GM12878 (cell line): Measurements from ENCODE around the gene TKTL1. TPM values are rescaled to one million over a fixed set of nuclear protein-coding genes. Genes with fewer than 3 reads are reported as not detected.
"Not testable (repeated sequence)": the region's sequence is repeated elsewhere in the genome, so short reads cannot be mapped to it uniquely, and the experiment has no call there.

Experiments used
- ATAC-seq: fragments of 200-7000 bp; cut with Tn5 transposase; 3 replicates; pipeline ENCODE4 v1.9.1; 2020; ENCODE audit warnings: mild to moderate bottlenecking, moderate library complexity
- BruUV-seq: library from RNA; stranded (reverse); fragments of 400-500 nt; replicated peaks from 2 replicates; lab custom pipeline; 2021; lab: Mats Ljungman, UMichigan
- CTCF ChIA-PET: fragments of 300-600 bp; sonication (Branson Sonifier 250); formaldehyde crosslinking; extraction: SDS; loops from one replicate; lab custom pipeline; 2021; ENCODE audit warnings: inconsistent platforms; lab: Yijun Ruan, JAX
- POLR2A ChIA-PET: fragments of 350-600 bp; formaldehyde crosslinking; extraction: SDS; loops from one replicate; lab custom pipeline; 2021; ENCODE audit warnings: inconsistent platforms; lab: Charles Lee
- RAD21 ChIA-PET: fragments of 300-600 bp; sonication (Branson Sonifier 250); formaldehyde crosslinking; loops from one replicate; lab custom pipeline; 2023; ENCODE audit warnings: antibody characterized with exemption; ENCODE audit not compliant: unreplicated experiment; lab: Charles Lee
- SMC1A ChIA-PET: fragments of 300-600 bp; sonication (Branson Sonifier 250); formaldehyde crosslinking; loops from one replicate; lab custom pipeline; 2023; ENCODE audit not compliant: unreplicated experiment, uncharacterized antibody; lab: Charles Lee
- DNase-seq: peaks from one replicate; pipeline ENCODE4 v3.0.0-alpha.2; 2011; ENCODE audit warnings: low read depth, low spot score
- FAIRE-seq: peaks from 3 replicates; lab custom pipeline; 2011; peaks lifted over from hg19 to GRCh38; lab: Jason Lieb, UNC
- H2AFZ ChIP-seq: 2 replicates; pipeline ENCODE4 v1.6.0; 2011; ENCODE audit warnings: low read depth, low read length, control low read depth; ENCODE audit not compliant: control insufficient read depth
- H3K27ac ChIP-seq: 2 replicates; pipeline ENCODE4 v1.5.1; 2011; ENCODE audit warnings: control low read depth; ENCODE audit not compliant: control insufficient read depth, insufficient read depth
- H3K27me3 ChIP-seq, 2 experiments: replicated peaks in 1 of 2; 2 replicates each; pipeline versions ENCODE4 v1.6.0 to v1.6.1; 2011; ENCODE audit warnings: low read length in 1 of 2; ENCODE audit not compliant: control insufficient read depth in 2 of 2, insufficient read depth in 2 of 2
- H3K36me3 ChIP-seq, 2 experiments: 2 replicates each; pipeline ENCODE4 v1.5.1; 2011; ENCODE audit warnings: low read length in 1 of 2; ENCODE audit not compliant: control insufficient read depth in 2 of 2, insufficient read depth in 2 of 2
- H3K4me1 ChIP-seq: 2 replicates; pipeline ENCODE4 v1.6.1; 2011; ENCODE audit warnings: mild to moderate bottlenecking, low read length, moderate library complexity, mixed read lengths; ENCODE audit not compliant: control insufficient read depth, insufficient read depth
- H3K4me2 ChIP-seq: 2 replicates; pipeline ENCODE4 v1.6.0; 2011; ENCODE audit warnings: control low read depth; ENCODE audit not compliant: control insufficient read depth, insufficient read depth
- H3K4me3 ChIP-seq: fragments of 200-600 bp; sonication (generic); 2 replicates; pipeline ENCODE4 v1.5.1; 2016
- H3K79me2 ChIP-seq: 2 replicates; pipeline ENCODE4 v1.6.0; 2011; ENCODE audit warnings: low read length; ENCODE audit not compliant: control insufficient read depth, insufficient read depth
- H3K9ac ChIP-seq: 2 replicates; pipeline ENCODE4 v1.8.0; 2011; ENCODE audit warnings: low read length, control low read depth, mixed read lengths; ENCODE audit not compliant: control insufficient read depth, insufficient read depth
- H3K9me3 ChIP-seq: replicated peaks from 3 replicates; pipeline ENCODE4 v1.5.1; 2011; ENCODE audit warnings: mild to moderate bottlenecking, low read length; ENCODE audit not compliant: control insufficient read depth, insufficient read depth
- H4K20me1 ChIP-seq: 2 replicates; pipeline ENCODE4 v1.6.0; 2011; ENCODE audit not compliant: control insufficient read depth, insufficient read depth
- ATF2 ChIP-seq: IDR thresholded peaks from 2 replicates; pipeline ENCODE4 v1.6.1; 2012; ENCODE audit warnings: low read length, inconsistent platforms
- NFYB ChIP-seq: IDR thresholded peaks from 2 replicates; pipeline ENCODE4 v1.6.1; 2011; ENCODE audit warnings: low read depth, mild to moderate bottlenecking, low read length, improper control_type of control experiment, moderate library complexity; ENCODE audit not compliant: insufficient read depth
- RELB ChIP-seq: fragments of 450-650 bp; IDR thresholded peaks from 2 replicates; pipeline ENCODE4 v1.6.1; 2017; ENCODE audit warnings: low read depth, mild to moderate bottlenecking, moderate library complexity
- WGBS: methylation state at CpG from one replicate; pipeline ENCODE4 v1.1.6; 2016; ENCODE audit warnings: low lambda C conversion rate; ENCODE audit not compliant: insufficient replicate concordance, insufficient coverage; ENCODE audit errors: missing lambda C conversion rate; 5-methylcytosine and 5-hydroxymethylcytosine counted together
- in situ Hi-C: fragments of 300-500 bp; cut with MboI; formaldehyde crosslinking; loops from 9 replicates; pipeline ENCODE4 v1.14.3; 2018; ENCODE audit warnings: mixed read lengths
- intact Hi-C: fragments of 100-400 bp; cut with micrococcal nuclease; formaldehyde crosslinking; loops from one replicate; pipeline ENCODE4 v1.14.2; 2022; ENCODE audit not compliant: unreplicated experiment
- polyA plus RNA-seq, 11 experiments: library from polyadenylated mRNA; depleted of rRNA in 4 of 11; unstranded in 6 of 11; stranded (reverse) in 5 of 11; fragments of >200 nt; fragmentation: Nextera tagmentation in 4 of 11; fragmentation: Illumina TruSeq in 1 of 11; extraction: Ambion mirVana in 4 of 11; extraction: Trizol in 1 of 11; gene quantifications; 1 replicate in 1 of 11; 2 replicates in 10 of 11; pipeline versions ENCODE4 v1.2.1 to v1.2.3, GENCODE V29; 2011 to 2016; ENCODE audit warnings: inconsistent platforms in 2 of 11, missing spikeins in 2 of 11, low read depth in 1 of 11
- total RNA-seq, 4 experiments: library from RNA; depleted of rRNA in 3 of 4; stranded (reverse); fragments of >200 nt in 3 of 4; fragmentation: Illumina TruSeq in 1 of 4; extraction: Trizol in 1 of 4; gene quantifications; 2 replicates each; pipeline versions ENCODE4 v1.2.1 to v1.2.3, GENCODE V29; 2013 to 2021

TKTL1 gene
- total and polyA plus RNA-seq, 10 of the 15 experiments (the other 5 are each of a cell fraction or from before 2014, with no cell fraction given): 0.01 to 0.07 TPM; not detected in 8

- TF ChIP-seq ATF2 (no peak), NFYB (no peak), RELB (no peak)
Observed at GRCh38 chrX:154295664-154296310, at the start of gene TKTL1 (continued).

- in situ Hi-C loops, FAIRE-seq, DNase-seq: not testable (repeated sequence)
Observed at GRCh38 chrX:154247377-154248045, 48.1 kb upstream of the TKTL1 start.

GRCh38 chrX:154248076-154248475 is 47.5 kb upstream of the TKTL1 start:
- H3K4me3 ChIP-seq, H3K4me1 ChIP-seq, H4K20me1 ChIP-seq, H3K27ac ChIP-seq, DNase-seq, H3K9ac ChIP-seq, in situ Hi-C loops, CTCF ChIA-PET, H3K9me3 ChIP-seq, H3K4me2 ChIP-seq, intact Hi-C loops, H3K79me2 ChIP-seq, BruUV-seq, RAD21 ChIA-PET, H3K27me3 ChIP-seq, ATAC-seq, POLR2A ChIA-PET, H2AFZ ChIP-seq, SMC1A ChIA-PET, FAIRE-seq, H3K36me3 ChIP-seq: not testable (repeated sequence)
- no CpG with 5 or more reads among the region's 10 CpGs for WGBS

More at GRCh38 chrX:154247377-154248045, 48.1 kb upstream of the TKTL1 start:
- POLR2A ChIA-PET, H2AFZ ChIP-seq, H3K9ac ChIP-seq, H4K20me1 ChIP-seq, H3K27me3 ChIP-seq, intact Hi-C loops, RAD21 ChIA-PET, H3K4me1 ChIP-seq, BruUV-seq, H3K36me3 ChIP-seq, SMC1A ChIA-PET, H3K27ac ChIP-seq, H3K79me2 ChIP-seq, H3K9me3 ChIP-seq, H3K4me2 ChIP-seq, CTCF ChIA-PET, H3K4me3 ChIP-seq: not testable (repeated sequence)
- no CpG with 5 or more reads among the region's 17 CpGs for WGBS
- peak; percentile 81 for ATAC-seq
